ENCODE results near the gene ESR1.

DNA sequence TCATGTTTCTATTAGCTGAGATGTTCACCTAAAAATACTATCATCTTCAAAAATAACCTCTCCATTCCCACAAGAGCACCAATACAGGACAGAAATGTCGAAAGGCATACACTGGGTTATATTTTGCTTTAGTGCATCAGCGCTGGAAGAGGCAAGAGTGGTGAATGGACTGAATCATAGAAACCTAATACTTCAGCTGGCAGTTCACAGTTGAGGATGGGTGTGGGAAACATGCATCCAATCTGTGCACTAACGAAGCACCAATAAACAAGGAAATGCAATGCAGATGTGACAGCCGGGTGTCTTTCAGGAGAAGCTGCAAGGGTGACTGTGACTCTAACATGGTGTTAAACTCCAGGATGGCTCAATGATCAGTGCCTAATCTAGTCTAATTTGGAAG is 365.8 kb downstream of the ESR1 start:
- TF ChIP-seq ZNF274 (IDR thresholded peaks at IDR 0.05; ENCODE audit: low read depth, low read length), result no peak
- no peak for TF ChIP-seq YY1 (IDR thresholded peaks at IDR 0.05; ENCODE audit: insufficient read depth, insufficient read length)
